Measurements from ENCODE around the gene IL1A. TPM values are rescaled to one million over a fixed set of nuclear protein-coding genes. Genes with fewer than 3 reads are reported as not detected.

The IL1A gene
- total and polyA plus RNA-seq, 9 of the 15 experiments (the other 6 are each of a cell fraction or from before 2014, with no cell fraction given), result 0.03 to 0.27 (median 0.14) TPM; not detected in 2

DNA sequence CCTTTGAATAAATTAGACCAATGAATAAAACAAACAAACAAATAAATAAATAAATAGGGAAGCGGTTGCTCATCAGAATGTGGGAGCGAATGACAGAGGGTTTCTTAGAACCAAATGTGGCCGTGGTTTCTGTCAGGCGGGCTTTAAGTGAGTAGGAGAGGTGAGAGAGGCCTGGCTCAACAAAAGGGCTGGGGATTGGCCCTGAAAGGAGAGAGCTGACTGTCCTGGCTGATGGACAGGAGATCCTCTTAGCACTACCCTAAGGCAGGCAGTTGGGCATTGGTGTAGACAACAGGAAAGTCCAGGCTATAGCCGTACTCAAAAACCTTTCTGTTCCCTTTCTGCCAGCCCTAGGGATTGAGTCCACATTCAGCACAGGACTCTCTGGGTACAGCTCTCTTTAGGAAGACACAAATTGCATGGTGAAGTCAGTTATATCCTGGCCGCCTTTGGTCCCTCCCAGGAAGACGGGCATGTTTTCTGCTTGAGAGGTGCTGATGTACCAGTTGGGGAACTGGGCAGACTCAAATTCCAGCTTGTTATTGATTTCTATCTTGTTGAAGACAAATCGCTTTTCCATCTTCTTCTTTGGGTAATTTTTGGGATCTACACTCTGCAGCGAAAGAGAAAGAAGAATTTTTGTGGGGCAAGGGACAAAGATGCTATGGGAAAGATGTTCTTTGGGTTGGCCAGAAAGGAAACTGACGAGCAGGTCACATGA lies 45.8 kb upstream of the IL1A start:
- intact Hi-C loops (cut with micrococcal nuclease), result loop anchor here (5.0 kb wide), 1 partner anchor 78 kb away; no protein-coding TSS in a partner anchor
- ChIA-PET CTCF (ENCODE audit: low intra/inter-chr PET ratio) (no interaction called here), POLR2A (interaction anchor here (1.1 kb wide), 2 partner anchors 11 to 102 kb away, joined by 4 read pairs; no protein-coding TSS in a partner anchor)
- TF ChIP-seq, protein P1, sequence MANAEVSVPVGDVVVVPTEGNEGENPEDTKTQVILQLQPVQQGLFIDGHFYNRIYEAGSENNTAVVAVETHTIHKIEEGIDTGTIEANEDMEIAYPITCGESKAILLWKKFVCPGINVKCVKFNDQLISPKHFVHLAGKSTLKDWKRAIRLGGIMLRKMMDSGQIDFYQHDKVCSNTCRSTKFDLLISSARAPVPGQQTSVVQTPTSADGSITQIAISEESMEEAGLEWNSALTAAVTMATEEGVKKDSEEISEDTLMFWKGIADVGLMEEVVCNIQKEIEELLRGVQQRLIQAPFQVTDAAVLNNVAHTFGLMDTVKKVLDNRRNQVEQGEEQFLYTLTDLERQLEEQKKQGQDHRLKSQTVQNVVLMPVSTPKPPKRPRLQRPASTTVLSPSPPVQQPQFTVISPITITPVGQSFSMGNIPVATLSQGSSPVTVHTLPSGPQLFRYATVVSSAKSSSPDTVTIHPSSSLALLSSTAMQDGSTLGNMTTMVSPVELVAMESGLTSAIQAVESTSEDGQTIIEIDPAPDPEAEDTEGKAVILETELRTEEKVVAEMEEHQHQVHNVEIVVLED (CRISPR knock-in tag; IDR thresholded peaks at IDR 0.05), result no peak
- no peak for TF ChIP-seq TAL1 (IDR thresholded peaks at IDR 0.05)
- no peak for TF ChIP-seq RBM39 (optimal IDR thresholded peaks at IDR 0.05; ENCODE audit: low read depth, low read length)
- TF ChIP-seq KAT2B (IDR thresholded peaks at IDR 0.05; ENCODE audit: low read depth, low read length), result no peak
- TF ChIP-seq, protein P2, sequence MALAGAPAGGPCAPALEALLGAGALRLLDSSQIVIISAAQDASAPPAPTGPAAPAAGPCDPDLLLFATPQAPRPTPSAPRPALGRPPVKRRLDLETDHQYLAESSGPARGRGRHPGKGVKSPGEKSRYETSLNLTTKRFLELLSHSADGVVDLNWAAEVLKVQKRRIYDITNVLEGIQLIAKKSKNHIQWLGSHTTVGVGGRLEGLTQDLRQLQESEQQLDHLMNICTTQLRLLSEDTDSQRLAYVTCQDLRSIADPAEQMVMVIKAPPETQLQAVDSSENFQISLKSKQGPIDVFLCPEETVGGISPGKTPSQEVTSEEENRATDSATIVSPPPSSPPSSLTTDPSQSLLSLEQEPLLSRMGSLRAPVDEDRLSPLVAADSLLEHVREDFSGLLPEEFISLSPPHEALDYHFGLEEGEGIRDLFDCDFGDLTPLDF (CRISPR knock-in tag; IDR thresholded peaks at IDR 0.05), result no peak
- no peak for TF ChIP-seq TEAD4 (IDR thresholded peaks at IDR 0.05; ENCODE audit: low read length)
- no peak for TF ChIP-seq TEAD4 (CRISPR knock-in tag; IDR thresholded peaks at IDR 0.05; ENCODE audit: borderline replicate concordance)
- no peak for TF ChIP-seq HDGF (IDR thresholded peaks at IDR 0.05)
- no peak for TF ChIP-seq CAMTA2 (CRISPR knock-in tag; conservative IDR thresholded peaks at IDR 0.05)
- TF ChIP-seq SRSF3 (IDR thresholded peaks at IDR 0.05; ENCODE audit: insufficient read depth, low read length), result no peak
- TF ChIP-seq, protein P3, sequence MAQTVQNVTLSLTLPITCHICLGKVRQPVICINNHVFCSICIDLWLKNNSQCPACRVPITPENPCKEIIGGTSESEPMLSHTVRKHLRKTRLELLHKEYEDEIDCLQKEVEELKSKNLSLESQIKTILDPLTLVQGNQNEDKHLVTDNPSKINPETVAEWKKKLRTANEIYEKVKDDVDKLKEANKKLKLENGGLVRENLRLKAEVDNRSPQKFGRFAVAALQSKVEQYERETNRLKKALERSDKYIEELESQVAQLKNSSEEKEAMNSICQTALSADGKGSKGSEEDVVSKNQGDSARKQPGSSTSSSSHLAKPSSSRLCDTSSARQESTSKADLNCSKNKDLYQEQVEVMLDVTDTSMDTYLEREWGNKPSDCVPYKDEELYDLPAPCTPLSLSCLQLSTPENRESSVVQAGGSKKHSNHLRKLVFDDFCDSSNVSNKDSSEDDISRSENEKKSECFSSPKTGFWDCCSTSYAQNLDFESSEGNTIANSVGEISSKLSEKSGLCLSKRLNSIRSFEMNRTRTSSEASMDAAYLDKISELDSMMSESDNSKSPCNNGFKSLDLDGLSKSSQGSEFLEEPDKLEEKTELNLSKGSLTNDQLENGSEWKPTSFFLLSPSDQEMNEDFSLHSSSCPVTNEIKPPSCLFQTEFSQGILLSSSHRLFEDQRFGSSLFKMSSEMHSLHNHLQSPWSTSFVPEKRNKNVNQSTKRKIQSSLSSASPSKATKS (CRISPR knock-in tag; IDR thresholded peaks at IDR 0.05), result no peak
- no peak for TF ChIP-seq PHB2 (IDR thresholded peaks at IDR 0.05; ENCODE audit: low read depth)
- FAIRE-seq (no peak), DNase-seq (ENCODE audit: extremely low read depth in 1 of 4, low spot score in 3 of 4) (no peak), ATAC-seq (no peak)
- H3K4me1 ChIP-seq (replicated peaks in 1 of 2; ENCODE audit: control insufficient read depth in 2 of 2, insufficient read depth in 2 of 2, low read length in 2 of 2), result peaks cover 0 to 9% of the 10 kb centered on the region in 2 experiments; a peak in 2 of 5 replicates
- no peaks in the 10 kb centered on the region for H4K20me1 ChIP-seq (replicated peaks; ENCODE audit: control insufficient read depth, insufficient read depth, low read length)
- no peak overlapping the region for H3K4me2 ChIP-seq (ENCODE audit: insufficient read depth, low read length)
- H3K9me3 ChIP-seq (replicated peaks; ENCODE audit: control insufficient read depth, insufficient read depth, low read depth, low read length), result no peaks in the 10 kb centered on the region
- BruUV-seq (replicated peaks), result no TSS peak
- no peak overlapping the region for H2AFZ ChIP-seq (ENCODE audit: low read depth, low read length)
- in situ Hi-C loops (cut with MboI), result no loop called here
- no peak overlapping the region for H3K4me3 ChIP-seq
- no peak overlapping the region for H3K9ac ChIP-seq (ENCODE audit: insufficient read depth in 1 of 2, low read depth in 2 of 2, low read length in 2 of 2)
- 0 out of 5 replicates have a peak, but pooled peaks cover 0 to 6% of the 10 kb centered on the region in 2 experiments for H3K27me3 ChIP-seq (ENCODE audit: control insufficient read depth in 2 of 2, insufficient read depth in 2 of 2, low read length in 2 of 2)
- no peaks in the 10 kb centered on the region for H3K9me1 ChIP-seq (ENCODE audit: control insufficient read depth, insufficient read depth, low read length)
- H3K79me2 ChIP-seq (ENCODE audit: control insufficient read depth, insufficient read depth, low read length), result no peaks in the 10 kb centered on the region
- whole genome bisulfite sequencing (ENCODE audit: insufficient coverage, low coverage, missing lambda C conversion rate), result 46% methylated on average over 9 of the region's 10 CpGs
- H3K27ac ChIP-seq (ENCODE audit: extremely low read depth, low read depth, low read length), result no peak overlapping the region
- H3K36me3 ChIP-seq (ENCODE audit: control insufficient read depth, insufficient read depth, low read length), result no peaks in the 10 kb centered on the region

All from K562 (cell line).